Measurements from ENCODE around the gene NCAPH2. TPM values are rescaled to one million over a fixed set of nuclear protein-coding genes. Genes with fewer than 3 reads are reported as not detected.

NCAPH2 gene
- total and polyA plus RNA-seq, 2 of the 8 experiments (the other 6 are each of a cell fraction or from before 2014, with no cell fraction given) = 62.2 to 81.6 TPM

GRCh38 chr22:50479721-50480120, 28.3 kb upstream of the NCAPH2 start:
- H3K9ac ChIP-seq (replicated peaks in 1 of 4; ENCODE audit: extremely low read depth in 1 of 4, low read depth in 3 of 4, low read length in 3 of 4) = no peak overlapping the region
- ChIA-PET CTCF (ENCODE audit: partially characterized antibody) (interaction anchor here (0.7 to 2.0 kb wide), 4 partner anchors 9 to 19 kb away, joined by 3 to 10 read pairs (median 4); no protein-coding TSS in a partner anchor), POLR2A (ENCODE audit: partially characterized antibody) (interaction anchor here (1.3 kb wide), 1 partner anchor 10 kb away, joined by 4 read pairs; no protein-coding TSS in a partner anchor)
- FAIRE-seq = no peak
- H3K4me2 ChIP-seq (ENCODE audit: insufficient read depth in 1 of 2, low read depth in 2 of 2, low read length in 2 of 2) = no peak overlapping the region
- no peak overlapping the region for H3K18ac ChIP-seq (ENCODE audit: extremely low read depth, low read length)
- H3K4me1 ChIP-seq (replicated peaks in 1 of 4; ENCODE audit: control insufficient read depth in 3 of 4, insufficient read depth in 4 of 4, low read length in 3 of 4) = peaks cover 0 to 12% (median 5%) of the 10 kb centered on the region in 4 experiments; a peak in 5 of 7 replicates
- no peak overlapping the region for H2BK20ac ChIP-seq (ENCODE audit: low read length)
- no peak overlapping the region for H2AFZ ChIP-seq (ENCODE audit: low read length)
- no peak overlapping the region for H3K23ac ChIP-seq (ENCODE audit: insufficient read length)
- H3K23me2 ChIP-seq (ENCODE audit: low read depth, low read length) = peaks cover 7% of the 10 kb centered on the region; the same call in 1 of the 2 replicates
- no peak overlapping the region for H3K56ac ChIP-seq (replicated peaks; ENCODE audit: insufficient read length, low read depth, low read length)
- no peaks in the 10 kb centered on the region for H3K79me2 ChIP-seq (ENCODE audit: control insufficient read depth in 1 of 2, insufficient read depth in 2 of 2, low read length in 2 of 2)
- H4K20me1 ChIP-seq (replicated peaks in 1 of 2; ENCODE audit: control insufficient read depth in 1 of 2, insufficient read depth in 2 of 2, low read length in 2 of 2) = peaks cover 0 to 3% of the 10 kb centered on the region in 2 experiments
- 0 out of 8 replicates have a peak, but pooled peaks cover 0 to 2% (median 0%) of the 10 kb centered on the region in 4 experiments for H3K36me3 ChIP-seq (ENCODE audit: control insufficient read depth in 2 of 4, insufficient read depth in 4 of 4, low read length in 3 of 4)
- peak overlapping the region; percentile 28; the same call in 1 of the 2 replicates for H4K8ac ChIP-seq (ENCODE audit: extremely low read depth, insufficient read depth, low read length)
- H2AK5ac ChIP-seq (ENCODE audit: low read depth, low read length) = no peak overlapping the region
- H3K4me3 ChIP-seq (ENCODE audit: extremely low read depth in 1 of 4, insufficient read depth in 2 of 4, low read depth in 3 of 4, low read length in 4 of 4) = no peak overlapping the region
- no peak for DNase-seq (ENCODE audit: low read depth in 1 of 2, low spot score in 2 of 2)
- WGBS, 2 experiments (ENCODE audit: extremely low coverage in 1 of 2, insufficient coverage in 1 of 2, insufficient read length in 1 of 2, insufficient replicate concordance in 2 of 2, low coverage in 1 of 2, low lambda C conversion rate in 2 of 2, missing lambda C conversion rate in 1 of 2) = 89% methylated on average over 9 of the region's 11 CpGs; no CpG with 5 or more reads in 1 of the 2 experiments
- peaks cover 1 to 22% (median 13%) of the 10 kb centered on the region in 4 experiments; a peak in 6 of 7 replicates for H3K27me3 ChIP-seq (replicated peaks in 1 of 4; ENCODE audit: control insufficient read depth in 3 of 4, extremely low read depth in 1 of 4, insufficient read depth in 3 of 4, low read length in 3 of 4)
- H2BK5ac ChIP-seq (ENCODE audit: low read depth, low read length) = no peak overlapping the region; the same call in 1 of the 2 replicates
- no peak overlapping the region for H3K14ac ChIP-seq (ENCODE audit: insufficient read length)
- no peak overlapping the region for H4K91ac ChIP-seq (replicated peaks; ENCODE audit: insufficient read length, low read length)
- no peaks in the 10 kb centered on the region for H3K79me1 ChIP-seq (ENCODE audit: low read depth, low read length)
- peak overlapping the region; percentile 12; the same call in 1 of the 2 replicates for H2BK12ac ChIP-seq (ENCODE audit: low read depth, low read length)
- H4K5ac ChIP-seq (ENCODE audit: insufficient read length, low read depth, low read length) = no peak overlapping the region
- H3K27ac ChIP-seq (ENCODE audit: low read depth, low read length) = no peak overlapping the region
- H2BK120ac ChIP-seq (replicated peaks; ENCODE audit: low read depth, low read length) = no peak overlapping the region
- H2BK15ac ChIP-seq (ENCODE audit: low read length) = 0 out of 2 replicates have a peak overlapping the region, but pooled peaks have one; percentile 34
- H3K9me3 ChIP-seq (ENCODE audit: insufficient read depth in 2 of 2, low read depth in 1 of 2, low read length in 1 of 2) = no peaks in the 10 kb centered on the region
- H3K4ac ChIP-seq (replicated peaks; ENCODE audit: insufficient read length, low read depth, low read length) = no peak overlapping the region
- no peak for TF ChIP-seq SAP30 (IDR thresholded peaks at IDR 0.05; ENCODE audit: insufficient read depth, insufficient replicate concordance, low read length)
- TF ChIP-seq TAF1 (IDR thresholded peaks at IDR 0.05; ENCODE audit: low read depth, low read length) = no peak
- no peak for TF ChIP-seq SP4 (IDR thresholded peaks at IDR 0.05; ENCODE audit: low read length)
- TF ChIP-seq EZH2 (IDR thresholded peaks at IDR 0.05; ENCODE audit: low read depth, low read length, severe bottlenecking) = no peak
- TF ChIP-seq CHD1 (IDR thresholded peaks at IDR 0.05; ENCODE audit: low read depth, low read length) = no peak
- no peak for TF ChIP-seq USF2 (IDR thresholded peaks at IDR 0.05; ENCODE audit: low read length)
- TF ChIP-seq ATF2 (IDR thresholded peaks at IDR 0.05; ENCODE audit: low read length) = no peak
- TF ChIP-seq POLR2AphosphoS5 (IDR thresholded peaks at IDR 0.05; ENCODE audit: low read depth, low read length) = no peak
- no peak for TF ChIP-seq TAF7 (optimal IDR thresholded peaks at IDR 0.05; ENCODE audit: borderline replicate concordance, low read depth, low read length)
- TF ChIP-seq RFX5 (IDR thresholded peaks at IDR 0.05; ENCODE audit: borderline replicate concordance, low read depth, low read length) = no peak

Measured in H1 (cell line).